ENCODE measurements around the gene DUT. TPM values are rescaled to one million over a fixed set of nuclear protein-coding genes. Genes with fewer than 3 reads are reported as not detected.

DUT gene
- total RNA-seq, 2 donors from 2014 or later = 126 to 258 TPM

- no peaks in the 10 kb centered on the region for H3K36me3 Mint-ChIP-seq
- DNase-seq (ENCODE audit: low spot score) (no peak), ATAC-seq (peak in 1 of 2 donors; percentile 60)
- no peak overlapping the region for H3K27ac Mint-ChIP-seq
- H3K9me3 Mint-ChIP-seq = no peaks in the 10 kb centered on the region
- no peak overlapping the region for H3K4me3 Mint-ChIP-seq
- peaks cover 10 to 19% of the 10 kb centered on the region in 2 donors for H3K27me3 Mint-ChIP-seq
- H3K4me1 Mint-ChIP-seq (ENCODE audit: low read depth in 2 of 2) = no peaks in the 10 kb centered on the region
Observed at GRCh38 chr15:48388016-48388851, 57.0 kb downstream of the DUT start.

DNA sequence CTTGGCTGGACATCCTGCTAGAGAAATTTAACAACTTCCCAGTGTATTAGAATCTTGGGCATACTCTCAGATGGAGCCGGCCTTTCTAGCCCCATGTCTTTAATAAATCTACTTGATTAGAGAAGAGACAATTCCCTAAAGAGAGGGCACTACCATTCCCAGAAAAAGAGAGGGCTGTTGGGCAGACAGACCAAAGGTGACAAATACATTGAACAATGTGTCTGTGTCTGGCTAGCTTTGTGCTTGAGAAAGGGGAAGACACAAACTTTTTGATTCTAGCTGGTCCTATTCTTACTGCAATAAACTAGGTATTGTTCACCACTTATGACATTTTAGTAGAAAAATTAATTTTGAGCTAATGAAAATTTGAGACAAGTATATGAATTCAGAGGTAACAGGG lies 57.7 kb downstream of the DUT start:
- Mint-ChIP-seq H3K36me3 (no peaks in the 10 kb centered on the region), H3K4me3 (no peak overlapping the region), H3K27me3 (peaks cover 8 to 12% of the 10 kb centered on the region in 2 donors), H3K4me1 (ENCODE audit: low read depth in 2 of 2) (no peaks in the 10 kb centered on the region), H3K27ac (no peak overlapping the region), H3K9me3 (no peaks in the 10 kb centered on the region)
- ATAC-seq (no peak), DNase-seq (ENCODE audit: low spot score) (no peak)

DNA sequence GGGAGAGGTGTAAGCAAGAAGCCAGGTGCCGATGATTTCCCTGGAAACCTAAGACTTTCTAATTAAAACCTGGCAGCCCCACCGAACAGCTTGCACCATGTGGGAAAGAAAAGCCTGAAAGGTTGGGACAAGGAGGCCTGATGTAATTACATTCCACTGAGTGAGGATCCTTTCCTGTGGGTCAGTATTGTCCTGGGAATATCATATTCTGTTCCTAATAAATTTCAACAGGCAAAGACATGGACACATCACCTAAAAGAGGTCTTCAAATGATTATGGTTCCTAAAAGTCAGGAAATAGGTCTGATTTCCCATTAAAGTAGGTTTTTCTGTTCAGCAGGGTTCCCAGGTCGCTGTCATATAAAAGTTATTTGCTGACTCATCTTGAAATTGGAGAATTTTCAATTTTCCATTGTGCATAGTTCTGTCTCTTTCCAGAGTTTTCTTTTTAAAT lies 58.5 kb downstream of the DUT start:
- H3K4me1 Mint-ChIP-seq (ENCODE audit: low read depth in 2 of 2) = no peaks in the 10 kb centered on the region
- ATAC-seq = no peak
- peaks cover 8 to 11% of the 10 kb centered on the region in 2 donors for H3K27me3 Mint-ChIP-seq
- no peak for DNase-seq (ENCODE audit: low spot score)
- no peaks in the 10 kb centered on the region for H3K9me3 Mint-ChIP-seq
- H3K4me3 Mint-ChIP-seq = no peak overlapping the region
- no peak overlapping the region for H3K27ac Mint-ChIP-seq
- H3K36me3 Mint-ChIP-seq = no peaks in the 10 kb centered on the region

- Mint-ChIP-seq H3K9me3 (no peaks in the 10 kb centered on the region), H3K36me3 (no peaks in the 10 kb centered on the region), H3K4me3 (no peak overlapping the region), H3K4me1 (ENCODE audit: low read depth in 2 of 2) (no peaks in the 10 kb centered on the region), H3K27ac (no peak overlapping the region), H3K27me3 (peaks cover 6 to 11% of the 10 kb centered on the region in 2 donors)
- ATAC-seq = no peak
- no peak for DNase-seq (ENCODE audit: low spot score)
Observed at GRCh38 chr15:48391950-48392349, 60.7 kb downstream of the DUT start.

GRCh38 chr15:48392356-48392755 lies 61.1 kb downstream of the DUT start:
- no peak for DNase-seq (ENCODE audit: low spot score)
- H3K4me3 Mint-ChIP-seq = no peak overlapping the region
- H3K9me3 Mint-ChIP-seq = no peaks in the 10 kb centered on the region
- H3K27ac Mint-ChIP-seq = no peak overlapping the region
- H3K36me3 Mint-ChIP-seq = no peaks in the 10 kb centered on the region
- H3K27me3 Mint-ChIP-seq = peaks cover 6 to 11% of the 10 kb centered on the region in 2 donors
- ATAC-seq = no peak
- H3K4me1 Mint-ChIP-seq (ENCODE audit: low read depth in 2 of 2) = no peaks in the 10 kb centered on the region

Other genes starting within 250 kb of the DUT start
- gene SLC24A5, start 210.4 kb upstream of the DUT start, total RNA-seq = not detected
- gene MYEF2, start 153.1 kb upstream of the DUT start, total RNA-seq = 10 to 100 TPM in 1 of 2 donors, 1 to 10 TPM in 1; 8.9 to 16.4 TPM
- not detected for gene CTXN2, start 139.8 kb upstream of the DUT start, total RNA-seq
- not detected for gene SLC12A1, start 125.1 kb upstream of the DUT start, total RNA-seq

All from natural killer cell treated with Interleukin-12 subunit alpha and Interleukin-12 subunit beta and Interleukin-15 and Interleukin-18, amount 100 ng/mL, for 72 hours (primary cell).